K562 (cell line): ENCODE data around the gene TTC23L. TPM values are rescaled to one million over a fixed set of nuclear protein-coding genes. Genes with fewer than 3 reads are reported as not detected.
A peak's percentile ranks its signal among the peaks of the same experiment; 100 is the strongest.

Experiments
- BACH1 ChIP-seq: fragments of 200-800 bp; sonication (Bioruptor generic); IDR thresholded peaks from 2 replicates; pipeline ENCODE4 v1.6.1; 2016; ENCODE audit warnings: missing genetic modification characterization, missing compliant biosample characterization
- CBX8 ChIP-seq: fragments of 200-600 bp; sonication (generic); IDR thresholded peaks from 2 replicates; pipeline ENCODE4 v1.6.1; 2012; ENCODE audit warnings: borderline replicate concordance, mixed run types, low read depth, mild to moderate bottlenecking, moderate library complexity, mixed read lengths, low read length, control low read depth, inconsistent platforms; ENCODE audit not compliant: poor library complexity, severe bottlenecking; ENCODE audit errors: extremely low read depth
- CCAR2 ChIP-seq: fragments of 200-400 bp; formaldehyde crosslinking; IDR thresholded peaks from 2 replicates; pipeline ENCODE4 v1.6.1; 2017; ENCODE audit warnings: mild to moderate bottlenecking, low read depth, low read length
- CEBPZ ChIP-seq: fragments of 150-350 bp; IDR thresholded peaks from 2 replicates; pipeline ENCODE4 v1.6.1; 2014; ENCODE audit warnings: low read depth, mild to moderate bottlenecking, low read length, borderline replicate concordance
- CHCHD3 ChIP-seq: fragments of 250-450 bp; sonication (Bioruptor Pico); IDR thresholded peaks from 2 replicates; pipeline ENCODE4 v2.1.2; 2022; ENCODE audit warnings: mild to moderate bottlenecking
- CREB5 ChIP-seq: fragments of 250-450 bp; sonication (Bioruptor Pico); IDR thresholded peaks from 2 replicates; pipeline ENCODE4 v1.5.0; 2020; ENCODE audit warnings: mild to moderate bottlenecking
- HDAC1 ChIP-seq, 2 experiments: fragments of 450-650 bp; IDR thresholded peaks; 2 replicates each; pipeline ENCODE4 v1.6.1; 2016 to 2017; ENCODE audit warnings: inconsistent platforms in 1 of 2, mild to moderate bottlenecking in 1 of 2, moderate library complexity in 1 of 2
- HLTF ChIP-seq: fragments of 450-650 bp; IDR thresholded peaks from 2 replicates; pipeline ENCODE4 v1.6.1; 2016
- HMBOX1 ChIP-seq: sonication (generic); IDR thresholded peaks from 2 replicates; pipeline ENCODE4 v1.6.1; 2016
- KAT8 ChIP-seq: fragments of 450-650 bp; IDR thresholded peaks from 2 replicates; pipeline ENCODE4 v1.6.1; 2016; ENCODE audit warnings: low read depth, mild to moderate bottlenecking
- MAX ChIP-seq: sonication (generic); formaldehyde crosslinking; IDR thresholded peaks from 2 replicates; pipeline ENCODE4 v1.9.0; 2022; ENCODE audit warnings: mild to moderate bottlenecking, missing genetic modification reagents
- MTF1 ChIP-seq: fragments of 250-450 bp; sonication (Bioruptor Pico); IDR thresholded peaks from 2 replicates; pipeline ENCODE4 v1.9.0; 2021; ENCODE audit warnings: moderate library complexity, mild to moderate bottlenecking, inconsistent platforms, borderline replicate concordance
- NFE2 ChIP-seq: IDR thresholded peaks from 2 replicates; pipeline ENCODE4 v1.6.1; 2014; ENCODE audit warnings: antibody characterized with exemption, low read depth
- POLR2AphosphoS2 ChIP-seq: IDR thresholded peaks from 2 replicates; pipeline ENCODE4 v1.6.1; 2012; ENCODE audit warnings: low read length, improper control_type of control experiment
- PTBP1 ChIP-seq: fragments of 200-400 bp; formaldehyde crosslinking; IDR thresholded peaks from 2 replicates; pipeline ENCODE4 v1.6.1; 2017; ENCODE audit warnings: low read depth, low read length
- SAFB ChIP-seq: fragments of 200-400 bp; formaldehyde crosslinking; IDR thresholded peaks from 2 replicates; pipeline ENCODE4 v1.6.1; 2017; ENCODE audit warnings: low read depth, low read length, borderline replicate concordance
- SNRNP70 ChIP-seq: fragments of 200-400 bp; formaldehyde crosslinking; optimal IDR thresholded peaks from 2 replicates; pipeline ENCODE3; 2017; ENCODE audit warnings: low read depth, low read length
- ZBTB8A ChIP-seq: fragments of 450-650 bp; IDR thresholded peaks from 2 replicates; pipeline ENCODE4 v1.6.1; 2018; ENCODE audit warnings: mild to moderate bottlenecking, moderate library complexity; ENCODE audit not compliant: partially characterized antibody
- ZNF232 ChIP-seq: sonication (generic); formaldehyde crosslinking; IDR thresholded peaks from 2 replicates; pipeline ENCODE4 v1.8.0; 2022; ENCODE audit warnings: mild to moderate bottlenecking, missing genetic modification reagents
- ZNF277 ChIP-seq: fragments of 250-450 bp; sonication (Bioruptor Pico); IDR thresholded peaks from 2 replicates; pipeline ENCODE4 v1.8.0; 2022; ENCODE audit warnings: inconsistent platforms, mild to moderate bottlenecking, moderate library complexity, borderline replicate concordance
- ZNF76 ChIP-seq: fragments of 250-450 bp; sonication (Bioruptor Pico); IDR thresholded peaks from 2 replicates; pipeline ENCODE4 v1.4.0; 2020; ENCODE audit warnings: mild to moderate bottlenecking, moderate library complexity, borderline replicate concordance
- ZNF79 ChIP-seq: fragments of 250-450 bp; sonication (Bioruptor Pico); IDR thresholded peaks from 2 replicates; pipeline ENCODE4 v1.4.0; 2020; ENCODE audit warnings: low read depth, mild to moderate bottlenecking, moderate library complexity
- polyA plus RNA-seq, 8 experiments: library from polyadenylated mRNA; depleted of rRNA in 4 of 8; stranded (reverse) in 5 of 8; unstranded in 3 of 8; fragments of >200 nt; fragmentation: Nextera tagmentation in 2 of 8; fragmentation: Illumina TruSeq in 1 of 8; extraction: Ambion mirVana in 2 of 8; extraction: Trizol in 1 of 8; gene quantifications; 2 replicates each; pipeline versions ENCODE4 v1.2.1 to v1.2.3, GENCODE V29; 2011 to 2014; ENCODE audit warnings: inconsistent platforms in 1 of 8, missing spikeins in 1 of 8
- total RNA-seq, 7 experiments: library from RNA; depleted of rRNA in 6 of 7; stranded (reverse); fragments of >200 nt in 6 of 7; fragmentation: Illumina TruSeq in 2 of 7; extraction: Trizol in 2 of 7; gene quantifications; 2 replicates each; pipeline versions ENCODE4 v1.2.1 to v1.2.3, GENCODE V29; 2011 to 2021; ENCODE audit warnings: low replicate concordance in 1 of 7

The TTC23L gene
- total and polyA plus RNA-seq, 9 of the 15 experiments (the other 6 are each of a cell fraction or from before 2014, with no cell fraction given): 0.03 to 0.32 (median 0.14) TPM; not detected in 2

GRCh38 chr5:34866989-34867471, 28.1 kb downstream of the TTC23L start (continued):
- peak; percentile 100 for TF ChIP-seq NFE2
- TF ChIP-seq ZBTB8A: no peak
- no peak for TF ChIP-seq MTF1
- no peak for TF ChIP-seq ZNF76
- no peak for TF ChIP-seq CREB5 (CRISPR knock-in tag)
- peak; percentile 65; the same call in 1 of the 2 replicates for TF ChIP-seq HMBOX1
- no peak for TF ChIP-seq POLR2AphosphoS2
- TF ChIP-seq CCAR2: no peak
- TF ChIP-seq KAT8: no peak
- TF ChIP-seq CBX8: no peak
- TF ChIP-seq HLTF: no peak
- no peak for TF ChIP-seq PTBP1
- no peak for TF ChIP-seq MAX
- TF ChIP-seq HDAC1 (IDR thresholded peaks at IDR 0.05): peak in 1 of 2 experiments; percentile 47; a peak in 1 of 4 replicates
- no peak for TF ChIP-seq SNRNP70
- peak; percentile 95 for TF ChIP-seq BACH1 (tag)
- TF ChIP-seq ZNF79: no peak
- no peak for TF ChIP-seq ZNF277 (CRISPR knock-in tag)
- no peak for TF ChIP-seq ZNF232 (CRISPR knock-in tag)
- no peak for TF ChIP-seq SAFB
- no peak for TF ChIP-seq CEBPZ
- TF ChIP-seq CHCHD3 (CRISPR knock-in tag): no peak
